Mesothelial cell of epicardium (in vitro differentiated cells): ENCODE results near the gene PSAPL1. TPM values are rescaled to one million over a fixed set of nuclear protein-coding genes. Genes with fewer than 3 reads are reported as not detected.

Experiments used
- DNase-seq, 2 experiments: peaks; one replicate each; pipeline ENCODE4 v3.0.0; 2021; ENCODE audit warnings: low spot score in 2 of 2; ENCODE audit not compliant: unreplicated experiment in 2 of 2
- H3K27ac Mint-ChIP-seq: 2 replicates; pipeline ENCODE4 v1.8.0; 2021; ENCODE audit warnings: mixed read lengths
- H3K27me3 Mint-ChIP-seq: 2 replicates; pipeline ENCODE4 v1.8.0; 2021; ENCODE audit warnings: low read depth, mixed read lengths
- H3K36me3 Mint-ChIP-seq: 2 replicates; pipeline ENCODE4 v1.8.0; 2021; ENCODE audit warnings: mixed read lengths
- H3K4me1 Mint-ChIP-seq: 2 replicates; pipeline ENCODE4 v1.8.0; 2021; ENCODE audit warnings: mixed read lengths
- H3K4me3 Mint-ChIP-seq: 2 replicates; pipeline ENCODE4 v1.8.0; 2021; ENCODE audit warnings: mild to moderate bottlenecking, moderate library complexity, mixed read lengths
- H3K9me3 Mint-ChIP-seq: 2 replicates; pipeline ENCODE4 v1.8.0; 2021; ENCODE audit warnings: mixed read lengths
- CTCF ChIP-seq: fragments of 200-600 bp; sonication (generic); IDR thresholded peaks from one replicate; pipeline ENCODE4 v1.5.0; 2021; ENCODE audit warnings: antibody characterized with exemption; ENCODE audit not compliant: unreplicated experiment
- total RNA-seq: library from RNA; stranded (reverse); gene quantifications from 3 replicates; pipeline ENCODE4 v1.2.1, GENCODE V29; 2021

Gene PSAPL1
- total RNA-seq, 1 donor from 2014 or later: not detected

GRCh38 chr4:7411896-7412553 lies 22.7 kb downstream of the PSAPL1 start:
- no peak for TF ChIP-seq CTCF
- H3K9me3 Mint-ChIP-seq: peaks cover 22% of the 10 kb centered on the region
- no peaks in the 10 kb centered on the region for H3K4me1 Mint-ChIP-seq
- peak in 1 of 2 experiments; percentile 9 for DNase-seq
- H3K36me3 Mint-ChIP-seq: peaks cover 5% of the 10 kb centered on the region
- no peak overlapping the region for H3K4me3 Mint-ChIP-seq
- H3K27me3 Mint-ChIP-seq: peaks cover 35% of the 10 kb centered on the region
- no peak overlapping the region for H3K27ac Mint-ChIP-seq

GRCh38 chr4:7411491-7411890 lies 23.2 kb downstream of the PSAPL1 start:
- H3K4me3 Mint-ChIP-seq: no peak overlapping the region
- H3K27me3 Mint-ChIP-seq: peaks cover 35% of the 10 kb centered on the region

GRCh38 chr4:7410446-7410845 lies 24.3 kb downstream of the PSAPL1 start:
- peaks cover 38% of the 10 kb centered on the region for H3K9me3 Mint-ChIP-seq
- no peak overlapping the region for H3K27ac Mint-ChIP-seq
- no peak overlapping the region for H3K4me3 Mint-ChIP-seq
- DNase-seq: no peak
- no peak for TF ChIP-seq CTCF
- no peaks in the 10 kb centered on the region for H3K4me1 Mint-ChIP-seq
- peaks cover 5% of the 10 kb centered on the region for H3K36me3 Mint-ChIP-seq
- H3K27me3 Mint-ChIP-seq: peaks cover 40% of the 10 kb centered on the region

More at GRCh38 chr4:7411491-7411890, 23.2 kb downstream of the PSAPL1 start:
- no peak for TF ChIP-seq CTCF
- peaks cover 27% of the 10 kb centered on the region for H3K9me3 Mint-ChIP-seq
- no peaks in the 10 kb centered on the region for H3K4me1 Mint-ChIP-seq
- no peak for DNase-seq
- H3K36me3 Mint-ChIP-seq: peaks cover 5% of the 10 kb centered on the region
- H3K27ac Mint-ChIP-seq: no peak overlapping the region

- DNase-seq: no peak
- H3K4me1 Mint-ChIP-seq: no peaks in the 10 kb centered on the region
- peaks cover 37% of the 10 kb centered on the region for H3K27me3 Mint-ChIP-seq
- H3K4me3 Mint-ChIP-seq: no peak overlapping the region
- no peak overlapping the region for H3K27ac Mint-ChIP-seq
- TF ChIP-seq CTCF: no peak
- H3K36me3 Mint-ChIP-seq: peaks cover 5% of the 10 kb centered on the region
- H3K9me3 Mint-ChIP-seq: peaks cover 52% of the 10 kb centered on the region
These were observed 26.6 kb downstream of the PSAPL1 start for GRCh38 chr4:7408166-7408565.

- no peak overlapping the region for H3K4me3 Mint-ChIP-seq
- no peak for DNase-seq
- no peak overlapping the region for H3K27ac Mint-ChIP-seq
- H3K36me3 Mint-ChIP-seq: no peaks in the 10 kb centered on the region
- H3K27me3 Mint-ChIP-seq: peaks cover 62% of the 10 kb centered on the region
- H3K9me3 Mint-ChIP-seq: peaks cover 39% of the 10 kb centered on the region
- H3K4me1 Mint-ChIP-seq: peaks cover 7% of the 10 kb centered on the region
- no peak for TF ChIP-seq CTCF
These were observed 31.7 kb downstream of the PSAPL1 start for GRCh38 chr4:7403001-7403400.
